MM.1S (cell line): ENCODE data around the gene TBL1XR1.

ENCODE experiments used
- EZH2 ChIP-seq: fragments of 300-600 bp; sonication (generic); optimal IDR thresholded peaks from 2 replicates; pipeline ENCODE3; 2017; ENCODE audit warnings: low read depth, mild to moderate bottlenecking, antibody characterized with exemption, low read length, mixed read lengths
- EZH2phosphoT487 ChIP-seq: fragments of 300-600 bp; sonication (generic); IDR thresholded peaks from 2 replicates; pipeline ENCODE4 v1.6.1; 2018; ENCODE audit warnings: antibody characterized with exemption, low read length
- TF ChIP-seq, protein P1 (sequence below): fragments of 300-600 bp; sonication (generic); IDR thresholded peaks from 2 replicates; pipeline ENCODE4 v1.5.1; 2016; ENCODE audit warnings: antibody characterized with exemption, low read length, mixed read lengths

DNA sequence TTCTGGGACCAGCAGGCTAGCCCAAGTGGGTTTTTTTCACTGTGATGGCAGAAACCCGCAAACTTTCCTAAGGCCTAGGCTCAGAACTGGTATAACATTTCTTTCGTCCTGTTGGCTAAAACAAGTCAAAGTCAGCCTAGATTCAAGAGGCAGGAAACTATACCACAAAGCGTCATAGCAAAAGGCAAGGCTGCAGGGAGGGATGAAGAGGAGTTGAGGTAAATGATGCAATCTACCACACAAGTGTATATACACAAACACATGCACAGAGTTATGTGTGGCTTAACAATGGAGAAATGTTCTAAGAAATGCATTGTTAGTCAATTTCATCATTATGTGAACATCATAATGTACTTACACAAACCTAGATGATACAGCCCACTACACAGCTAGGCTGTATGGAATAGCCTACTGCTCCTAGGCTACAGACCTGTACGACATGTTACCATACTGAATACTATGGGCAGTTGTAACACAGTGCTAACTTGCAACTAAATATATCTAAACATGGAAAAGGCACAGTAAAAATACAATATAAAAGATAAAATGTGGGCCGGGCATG lies 225.6 kb downstream of the TBL1XR1 start:
- TF ChIP-seq, protein P1, sequence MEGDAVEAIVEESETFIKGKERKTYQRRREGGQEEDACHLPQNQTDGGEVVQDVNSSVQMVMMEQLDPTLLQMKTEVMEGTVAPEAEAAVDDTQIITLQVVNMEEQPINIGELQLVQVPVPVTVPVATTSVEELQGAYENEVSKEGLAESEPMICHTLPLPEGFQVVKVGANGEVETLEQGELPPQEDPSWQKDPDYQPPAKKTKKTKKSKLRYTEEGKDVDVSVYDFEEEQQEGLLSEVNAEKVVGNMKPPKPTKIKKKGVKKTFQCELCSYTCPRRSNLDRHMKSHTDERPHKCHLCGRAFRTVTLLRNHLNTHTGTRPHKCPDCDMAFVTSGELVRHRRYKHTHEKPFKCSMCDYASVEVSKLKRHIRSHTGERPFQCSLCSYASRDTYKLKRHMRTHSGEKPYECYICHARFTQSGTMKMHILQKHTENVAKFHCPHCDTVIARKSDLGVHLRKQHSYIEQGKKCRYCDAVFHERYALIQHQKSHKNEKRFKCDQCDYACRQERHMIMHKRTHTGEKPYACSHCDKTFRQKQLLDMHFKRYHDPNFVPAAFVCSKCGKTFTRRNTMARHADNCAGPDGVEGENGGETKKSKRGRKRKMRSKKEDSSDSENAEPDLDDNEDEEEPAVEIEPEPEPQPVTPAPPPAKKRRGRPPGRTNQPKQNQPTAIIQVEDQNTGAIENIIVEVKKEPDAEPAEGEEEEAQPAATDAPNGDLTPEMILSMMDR: no peak
- TF ChIP-seq EZH2phosphoT487 (no peak), EZH2 (no peak)
